ENCODE measurements around the gene VRK2.
"Not testable (repeated sequence)": the region's sequence is repeated elsewhere in the genome, so short reads cannot be mapped to it uniquely, and the experiment has no call there.

VRK2 gene

DNA sequence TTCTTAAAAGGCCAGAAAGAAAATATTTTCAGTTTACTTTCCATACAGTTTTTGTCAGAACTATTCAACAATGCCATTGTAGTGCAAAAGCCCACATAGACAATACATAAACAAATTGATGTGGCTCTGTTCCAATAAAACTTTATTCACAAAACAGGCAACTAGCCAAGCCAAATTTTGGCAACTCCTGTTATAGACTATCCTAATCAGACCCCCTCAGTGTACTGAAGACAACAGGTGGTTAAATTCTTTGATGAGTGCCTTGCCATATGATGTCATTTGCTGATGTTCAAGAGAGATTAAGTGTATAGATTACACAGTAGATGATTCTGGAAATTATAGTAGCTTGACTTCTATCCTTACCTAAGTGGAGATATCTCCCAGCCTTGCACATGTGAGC is 111.1 kb downstream of the VRK2 start:
- no peak overlapping the region for H3K4me3 ChIP-seq (ENCODE audit: low read depth, low read length)

GRCh38 chr2:58158481-58158880 is 111.9 kb downstream of the VRK2 start:
- no peak overlapping the region for H3K4me3 ChIP-seq (ENCODE audit: low read depth, low read length)
- DNase-seq (ENCODE audit: low read depth): no peak
- TF ChIP-seq CTCF (IDR thresholded peaks at IDR 0.05; ENCODE audit: insufficient read depth, low read depth, low read length, missing control alignments): no peak

More for the DNA sequence above, 111.1 kb downstream of the VRK2 start:
- TF ChIP-seq CTCF (IDR thresholded peaks at IDR 0.05; ENCODE audit: insufficient read depth, low read depth, low read length, missing control alignments): no peak
- DNase-seq (ENCODE audit: low read depth): no peak

DNA sequence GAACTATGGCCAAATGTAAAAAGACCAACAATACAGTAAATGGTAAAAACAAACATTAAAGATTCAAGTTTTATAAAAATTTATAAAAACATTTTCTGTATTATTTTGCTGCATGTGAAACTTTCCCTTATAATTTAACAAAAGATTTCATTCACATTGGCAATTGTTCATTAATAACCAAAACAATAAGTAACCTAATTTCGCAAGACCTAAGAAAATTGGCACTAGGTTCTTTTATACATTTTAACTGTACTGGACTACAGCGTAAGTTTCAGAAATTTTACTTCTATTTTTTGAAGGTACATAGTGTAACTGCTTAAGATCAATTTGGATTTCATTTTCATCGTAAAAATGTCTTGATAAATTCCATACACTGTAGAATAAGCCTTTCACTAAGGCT is 117.3 kb downstream of the VRK2 start:
- DNase-seq (ENCODE audit: low read depth): no peak
- no peak for TF ChIP-seq CTCF (IDR thresholded peaks at IDR 0.05; ENCODE audit: insufficient read depth, low read depth, low read length, missing control alignments)
- no peak overlapping the region for H3K4me3 ChIP-seq (ENCODE audit: low read depth, low read length)

DNA sequence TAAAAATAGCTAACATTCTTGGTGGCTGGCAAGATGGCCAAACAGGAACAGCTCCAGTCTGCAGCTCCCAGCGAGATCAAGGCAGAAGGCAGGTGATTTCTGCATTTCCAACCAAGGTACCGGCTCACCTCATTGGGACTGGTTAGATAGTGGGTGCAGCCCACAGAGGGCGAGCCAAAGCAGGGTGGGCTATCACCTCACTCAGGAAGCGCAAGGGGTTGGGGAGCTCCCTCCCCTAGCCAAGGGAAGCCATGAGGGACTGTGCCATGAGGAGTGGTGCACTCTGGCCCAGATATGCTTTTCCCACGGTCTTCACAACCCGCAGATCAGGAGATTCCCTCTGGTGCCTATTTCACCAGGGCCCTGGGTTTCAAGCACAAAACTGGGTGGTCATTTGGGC is 121.5 kb downstream of the VRK2 start:
- not testable (repeated sequence) for H3K4me3 ChIP-seq (ENCODE audit: low read depth, low read length); DNase-seq (ENCODE audit: low read depth)

DNA sequence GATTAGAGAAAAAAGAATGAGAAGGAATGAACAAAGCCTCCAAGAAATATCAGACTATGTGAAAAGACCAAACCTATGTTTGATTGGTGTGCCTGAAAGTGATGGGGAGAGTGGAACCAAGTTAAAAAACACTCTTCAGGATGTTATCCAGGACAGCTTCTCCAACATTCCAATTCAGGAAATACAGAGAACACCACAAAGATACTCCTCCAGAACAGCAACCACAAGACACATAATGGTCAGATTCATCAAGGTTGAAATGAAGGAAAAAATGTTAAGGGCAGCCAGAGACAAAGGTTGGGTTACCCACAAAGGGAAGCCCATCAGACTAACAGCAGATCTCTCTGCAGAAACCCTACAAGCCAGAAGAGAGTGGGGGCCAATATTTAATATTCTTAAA is 123.2 kb downstream of the VRK2 start:
- not testable (repeated sequence) for H3K4me3 ChIP-seq (ENCODE audit: low read depth, low read length); DNase-seq (ENCODE audit: low read depth)

- DNase-seq (ENCODE audit: low read depth); H3K4me3 ChIP-seq (ENCODE audit: low read depth, low read length): not testable (repeated sequence)
These were observed 123.8 kb downstream of the VRK2 start for GRCh38 chr2:58170334-58170933.

- not testable (repeated sequence) for DNase-seq (ENCODE audit: low read depth); H3K4me3 ChIP-seq (ENCODE audit: low read depth, low read length)
These were observed 125.2 kb downstream of the VRK2 start for GRCh38 chr2:58171831-58172230.

DNA sequence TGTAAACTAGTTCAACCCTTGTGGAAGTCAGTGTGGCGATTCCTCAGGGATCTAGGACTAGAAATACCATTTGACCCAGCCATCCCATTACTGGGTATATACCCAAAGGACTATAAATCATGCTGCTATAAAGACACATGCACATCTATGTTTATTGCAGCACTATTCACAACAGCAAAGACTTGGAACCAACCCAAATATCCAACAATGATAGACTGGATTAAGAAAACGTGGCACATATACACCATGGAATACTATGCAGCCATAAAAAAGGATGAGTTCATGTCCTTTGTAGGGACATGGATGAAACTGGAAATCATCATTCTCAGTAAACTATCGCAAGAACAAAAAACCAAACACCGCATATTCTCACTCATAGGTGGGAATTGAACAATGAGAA is 130.6 kb downstream of the VRK2 start:
- DNase-seq (ENCODE audit: low read depth); H3K4me3 ChIP-seq (ENCODE audit: low read depth, low read length): not testable (repeated sequence)

GRCh38 chr2:58180175-58180574 is 133.6 kb downstream of the VRK2 start:
- DNase-seq (ENCODE audit: low read depth); H3K4me3 ChIP-seq (ENCODE audit: low read depth, low read length): not testable (repeated sequence)

GRCh38 chr2:58180635-58181034 is 134.0 kb downstream of the VRK2 start:
- TF ChIP-seq CTCF (IDR thresholded peaks at IDR 0.05; ENCODE audit: insufficient read depth, low read depth, low read length, missing control alignments): no peak
- no peak overlapping the region for H3K4me3 ChIP-seq (ENCODE audit: low read depth, low read length)
- no peak for DNase-seq (ENCODE audit: low read depth)

Data from GM12865 (cell line).